ENCODE data around the gene HOTAIR.

Gene HOTAIR

DNA sequence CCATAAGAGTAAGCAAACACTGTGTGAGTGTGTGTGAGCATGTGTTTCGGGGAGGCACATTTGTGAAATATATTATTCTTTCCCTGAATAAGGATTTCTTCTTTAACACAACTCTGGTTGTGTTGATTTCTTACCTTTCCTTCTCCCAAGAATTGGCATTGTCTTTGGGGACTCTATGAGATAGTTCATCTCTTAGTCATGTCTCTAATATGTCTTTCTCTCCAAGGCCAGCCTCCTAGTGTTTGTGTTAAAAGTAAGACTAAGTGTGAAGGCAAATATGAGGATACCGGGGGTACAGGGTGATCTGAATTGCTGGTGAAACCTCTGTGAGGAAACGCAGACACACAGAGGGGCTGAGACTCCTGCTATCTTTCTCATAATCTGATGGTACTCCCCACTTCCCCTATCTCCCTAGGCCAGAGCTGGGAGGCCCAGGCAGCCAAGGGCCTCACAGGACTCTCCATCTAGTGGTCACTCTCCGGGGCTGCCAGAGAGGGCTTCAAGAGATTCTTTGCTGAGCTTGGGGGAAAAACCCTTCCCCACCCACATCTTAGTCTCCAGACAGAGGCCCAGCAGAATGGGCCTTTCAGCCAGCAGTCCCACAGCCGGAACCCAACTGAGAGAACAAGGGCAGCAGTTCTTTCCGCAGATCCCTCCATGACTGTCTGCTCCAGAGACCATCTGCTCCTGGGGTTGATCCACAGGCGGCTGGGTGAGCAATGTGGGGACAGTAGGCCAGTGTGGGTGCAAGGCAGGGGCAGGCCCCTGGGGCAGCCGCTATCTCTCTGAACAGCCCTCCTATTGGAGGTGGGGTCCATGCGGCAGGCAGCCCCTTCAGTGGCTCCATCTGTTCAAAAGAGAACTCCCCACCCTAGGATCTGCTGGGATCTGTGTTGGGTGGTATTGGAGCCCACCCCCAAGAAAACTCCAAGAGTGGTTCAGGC is 25.8 kb downstream of the HOTAIR start:
- DNase-seq (ENCODE audit: low read depth in 2 of 2): no peak

DNA sequence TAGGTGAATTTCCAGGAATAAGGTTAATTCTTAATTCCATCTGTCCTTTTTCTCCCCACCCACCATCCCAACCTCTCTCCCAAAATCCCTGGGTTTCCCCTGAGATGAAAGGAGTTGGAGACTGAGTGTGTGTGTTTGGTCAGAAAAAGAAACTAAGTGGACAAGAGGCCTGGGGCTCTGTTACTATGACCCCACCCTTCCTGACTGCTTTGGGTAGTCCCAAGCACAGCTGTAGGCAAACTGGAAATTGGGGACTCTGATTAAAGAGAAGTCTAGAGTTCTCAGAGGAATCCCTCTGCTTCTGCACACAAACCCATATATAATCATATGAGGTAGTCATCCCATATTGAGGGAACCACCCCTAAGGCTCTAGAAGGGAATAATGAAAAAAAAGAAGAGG is 27.0 kb downstream of the HOTAIR start:
- DNase-seq (ENCODE audit: low read depth in 2 of 2): no peak

GRCh38 chr12:53944907-53945847 is 29.6 kb downstream of the HOTAIR start:
- DNase-seq (ENCODE audit: low read depth in 2 of 2): no peak

GRCh38 chr12:53944209-53944608 is 30.5 kb downstream of the HOTAIR start:
- DNase-seq (ENCODE audit: low read depth in 2 of 2): no peak

DNA sequence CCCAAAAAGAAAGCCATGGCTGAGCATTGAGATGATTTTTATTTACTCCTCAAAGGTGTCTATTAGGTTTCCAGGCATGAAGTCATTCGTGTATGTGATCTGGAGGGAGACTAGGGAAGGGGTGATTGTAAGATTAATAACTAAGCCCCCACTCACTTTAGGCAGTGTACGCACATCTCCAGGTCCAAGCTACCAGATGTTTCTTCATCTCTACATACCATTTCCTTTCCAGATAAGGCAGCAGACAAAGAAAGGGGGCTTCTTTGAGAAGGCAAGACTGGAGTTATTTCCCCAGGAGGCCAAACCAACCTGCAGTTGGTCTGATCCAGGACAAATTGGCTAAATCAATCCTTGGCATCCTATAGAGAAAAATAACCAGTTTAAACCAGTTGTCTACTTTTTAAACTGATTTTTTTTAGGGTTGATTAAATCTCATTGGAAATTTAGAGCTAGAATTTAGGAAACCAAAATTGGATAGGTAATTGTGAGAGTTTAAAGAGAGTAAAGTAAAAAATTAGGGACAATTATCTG is 32.2 kb downstream of the HOTAIR start:
- DNase-seq (ENCODE audit: low read depth in 2 of 2): no peak

- DNase-seq (ENCODE audit: low read depth in 2 of 2): no peak
These were observed 33.0 kb downstream of the HOTAIR start for GRCh38 chr12:53941750-53942149.

- DNase-seq (ENCODE audit: low read depth in 2 of 2): no peak
These were observed 33.6 kb downstream of the HOTAIR start for GRCh38 chr12:53941187-53941586.

DNA sequence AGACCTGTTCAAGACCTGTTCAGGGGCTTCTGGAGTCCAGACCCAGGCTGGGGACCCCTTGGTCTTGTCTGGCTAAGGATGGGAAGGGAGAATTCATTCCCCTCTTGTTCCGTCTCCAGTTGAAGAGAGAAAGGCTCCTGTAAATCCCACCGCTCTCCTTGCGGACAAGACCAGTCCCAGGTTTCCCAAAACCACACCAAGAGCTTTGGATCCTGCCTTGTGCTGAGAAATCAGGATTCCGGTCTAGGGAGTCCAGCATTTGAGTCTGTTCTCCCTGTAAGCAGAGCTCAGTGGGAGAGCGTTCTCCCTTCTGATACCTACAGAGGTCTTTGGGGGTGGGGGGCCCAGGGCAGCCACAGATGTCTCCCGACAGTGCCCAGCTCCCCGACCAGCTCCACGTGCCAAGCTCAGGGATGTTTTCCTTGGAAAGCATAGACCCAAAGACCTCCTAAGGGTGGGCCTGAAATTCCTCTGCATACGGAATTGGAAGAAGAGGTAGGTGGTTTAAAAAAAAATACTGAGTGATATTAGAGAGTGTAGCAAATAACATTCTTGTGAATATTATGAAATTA is 34.2 kb downstream of the HOTAIR start:
- no peak for DNase-seq (ENCODE audit: low read depth in 2 of 2)

DNA sequence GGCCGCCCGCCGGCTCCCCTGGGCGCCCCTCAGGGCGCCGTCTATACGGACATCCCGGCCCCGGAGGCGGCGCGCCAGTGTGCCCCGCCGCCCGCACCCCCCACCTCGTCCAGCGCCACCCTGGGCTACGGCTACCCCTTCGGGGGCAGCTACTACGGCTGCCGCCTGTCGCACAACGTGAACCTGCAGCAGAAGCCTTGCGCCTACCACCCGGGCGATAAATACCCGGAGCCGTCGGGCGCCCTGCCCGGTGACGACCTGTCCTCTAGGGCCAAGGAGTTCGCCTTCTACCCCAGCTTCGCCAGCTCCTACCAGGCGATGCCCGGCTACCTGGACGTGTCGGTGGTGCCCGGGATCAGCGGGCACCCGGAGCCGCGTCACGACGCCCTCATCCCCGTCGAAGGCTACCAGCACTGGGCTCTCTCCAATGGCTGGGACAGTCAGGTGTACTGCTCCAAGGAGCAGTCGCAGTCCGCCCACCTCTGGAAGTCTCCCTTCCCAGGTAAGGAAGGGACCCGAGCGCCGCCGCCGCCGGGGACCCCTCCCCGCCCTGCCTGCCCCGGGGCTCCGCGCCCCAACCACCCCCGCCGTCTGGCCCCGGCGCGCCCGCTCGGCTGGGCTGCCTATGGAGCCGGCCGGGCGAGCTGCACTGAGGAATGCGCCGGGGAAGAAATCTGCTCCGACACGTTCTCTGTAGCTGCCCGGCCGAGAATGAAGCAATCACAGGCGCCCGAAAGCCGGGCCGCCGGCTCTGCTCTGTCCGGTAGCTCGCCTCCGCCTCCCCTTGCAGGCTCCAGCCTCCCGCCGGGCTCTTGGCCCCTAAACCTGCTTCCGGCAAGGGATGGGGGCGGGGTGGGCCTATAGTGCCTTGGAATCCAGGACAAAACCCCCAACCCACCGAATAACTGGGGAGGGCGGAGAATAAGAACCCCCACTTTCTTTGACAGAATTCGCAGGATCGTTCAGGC is 35.3 kb downstream of the HOTAIR start:
- no peak for DNase-seq (ENCODE audit: low read depth in 2 of 2)

GRCh38 chr12:53938326-53939140 is 36.2 kb downstream of the HOTAIR start, which contains the start of gene HOXC13:
Gene HOXC13 (plus strand): TSS chr12:53938831. CDS start chr12:53938907, 76 bp downstream.
- no peak for DNase-seq (ENCODE audit: low read depth in 2 of 2)

DNA sequence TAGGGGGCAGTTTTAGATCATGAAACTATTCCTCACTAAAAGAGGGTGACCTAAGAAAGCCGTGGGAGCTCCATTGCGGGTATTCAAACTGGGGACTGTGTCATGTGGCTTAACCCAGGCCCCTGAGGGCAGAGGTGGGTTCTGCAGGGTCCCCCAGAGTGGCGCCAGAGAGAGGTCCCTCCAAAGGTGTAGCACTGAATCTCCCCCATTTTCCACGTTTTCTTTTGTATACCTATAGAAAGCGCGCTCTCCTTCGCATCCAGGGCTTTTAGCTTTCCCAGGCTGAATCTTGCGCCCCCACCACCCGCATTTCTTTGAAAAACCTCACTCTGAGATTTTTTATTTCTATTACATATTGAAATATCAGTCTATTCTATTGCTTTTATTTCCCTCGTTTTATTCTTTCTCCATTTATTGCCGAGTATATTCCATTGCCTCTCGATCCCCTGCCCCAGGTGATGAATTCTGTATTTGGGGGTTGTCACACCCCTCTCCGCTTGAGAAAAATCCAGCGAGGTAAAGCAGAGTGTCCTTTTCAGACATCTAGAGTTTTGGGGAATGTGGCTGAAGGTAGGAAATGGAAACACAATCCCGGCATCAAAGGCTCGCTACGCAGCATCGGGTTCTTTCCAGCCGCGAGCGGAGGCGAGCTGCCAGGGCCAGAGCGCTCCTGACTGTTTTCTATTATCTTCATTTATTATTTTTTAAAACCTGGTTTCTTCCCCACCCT is 37.0 kb downstream of the HOTAIR start:
- no peak for DNase-seq (ENCODE audit: low read depth in 2 of 2)

- DNase-seq (ENCODE audit: low read depth in 2 of 2): no peak
These were observed 37.7 kb downstream of the HOTAIR start for GRCh38 chr12:53937099-53937498.

DNA sequence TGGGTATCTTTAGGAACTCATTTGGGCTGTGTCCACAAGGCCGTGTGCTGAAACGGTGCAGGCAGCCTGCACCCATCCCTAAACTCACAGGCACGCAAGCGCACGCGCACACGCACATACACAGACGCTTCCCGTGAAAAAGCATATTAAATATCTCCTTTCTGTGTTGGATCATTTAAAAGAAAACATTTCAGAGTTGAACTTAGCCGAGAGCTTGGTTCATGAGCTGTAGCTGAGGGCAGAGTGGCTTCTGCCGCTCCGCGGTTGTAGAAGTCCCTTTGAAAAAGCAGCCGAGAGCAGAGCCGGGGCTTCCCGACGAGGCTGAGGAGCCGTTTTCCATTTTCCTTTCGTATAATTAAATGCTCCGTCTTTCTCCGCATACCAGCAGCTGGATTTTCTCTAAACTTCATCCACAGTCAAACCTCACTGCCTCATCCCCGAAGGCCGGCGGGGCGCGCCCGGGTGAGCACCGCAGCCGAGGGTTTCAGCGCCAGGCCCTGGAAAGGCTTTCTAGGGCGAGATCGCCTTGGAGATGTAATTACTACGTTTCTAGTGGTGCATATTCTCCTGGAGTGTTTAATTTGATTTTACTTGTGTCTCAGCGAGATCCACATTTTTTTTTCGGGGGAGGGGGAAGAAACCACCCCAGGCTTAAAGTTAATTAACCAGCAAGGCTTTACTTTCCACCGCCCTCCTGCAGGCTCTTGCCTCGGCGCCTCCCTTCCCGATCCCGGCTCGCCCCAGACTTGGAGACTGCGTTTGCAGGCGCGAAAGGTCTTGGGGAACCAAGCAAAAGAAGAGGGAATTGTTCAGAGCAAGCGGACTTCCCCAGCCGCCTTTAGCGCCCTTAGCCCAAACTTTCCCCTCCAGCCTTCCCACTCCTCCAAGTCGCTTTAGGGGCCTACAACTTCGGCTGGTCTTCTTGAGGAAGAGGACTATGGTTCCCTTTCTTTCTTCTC is 39.1 kb downstream of the HOTAIR start:
- no peak for DNase-seq (ENCODE audit: low read depth in 2 of 2)

DNA sequence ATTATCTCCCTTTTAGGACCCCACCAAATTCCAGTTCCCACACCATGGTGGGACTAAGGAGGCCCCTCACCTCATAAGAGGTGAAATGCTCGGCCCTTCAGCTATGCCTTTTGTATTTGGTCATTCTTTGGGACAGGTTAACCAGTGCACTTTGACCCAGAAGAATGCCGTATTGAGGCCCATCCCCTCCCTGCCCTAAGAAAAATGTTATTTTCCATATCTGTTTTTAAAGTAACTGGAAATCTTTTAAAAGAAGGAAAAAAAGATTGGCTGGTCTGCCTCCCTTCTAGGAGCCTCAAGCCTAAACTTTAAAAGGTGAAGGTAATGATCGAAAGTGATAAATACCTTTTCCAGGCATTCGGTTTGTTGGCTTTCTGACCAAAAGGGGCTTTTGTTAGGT is 41.8 kb downstream of the HOTAIR start:
- no peak for DNase-seq (ENCODE audit: low read depth in 2 of 2)

DNA sequence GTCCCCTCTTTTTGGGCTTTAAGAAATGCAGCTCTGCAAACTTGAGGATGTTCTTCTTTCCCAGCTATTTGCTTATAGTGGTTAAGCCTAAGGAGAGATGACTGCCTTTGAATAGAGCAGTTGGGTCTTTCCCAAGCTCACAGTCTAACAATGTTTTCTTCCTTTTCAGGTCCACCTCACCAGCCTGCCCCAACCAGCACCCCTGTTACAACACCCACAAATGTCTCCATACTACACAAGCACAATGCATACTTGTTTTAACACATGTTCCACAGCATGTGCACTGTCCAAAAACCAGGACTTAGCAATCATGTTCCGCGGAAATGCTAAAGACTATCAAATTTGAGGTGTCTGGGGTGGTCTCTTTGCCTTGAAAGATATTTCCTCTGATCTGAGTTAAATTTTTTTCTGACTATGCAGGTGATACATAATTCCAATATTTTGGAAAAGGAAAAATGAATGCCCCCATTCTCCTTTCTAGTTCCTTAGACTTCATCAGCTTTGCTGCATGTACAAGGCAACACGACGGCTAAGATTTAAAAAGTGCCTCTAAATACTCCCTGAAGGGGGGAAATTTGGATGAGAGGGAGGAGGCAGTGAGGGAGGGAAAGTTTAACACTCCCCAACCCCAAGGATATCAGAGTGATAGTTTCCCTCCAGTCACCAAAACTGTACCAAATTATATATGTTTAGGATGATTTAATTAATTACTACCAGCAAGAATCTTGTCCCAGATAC is 42.7 kb downstream of the HOTAIR start:
- no peak for DNase-seq (ENCODE audit: low read depth in 2 of 2)

DNA sequence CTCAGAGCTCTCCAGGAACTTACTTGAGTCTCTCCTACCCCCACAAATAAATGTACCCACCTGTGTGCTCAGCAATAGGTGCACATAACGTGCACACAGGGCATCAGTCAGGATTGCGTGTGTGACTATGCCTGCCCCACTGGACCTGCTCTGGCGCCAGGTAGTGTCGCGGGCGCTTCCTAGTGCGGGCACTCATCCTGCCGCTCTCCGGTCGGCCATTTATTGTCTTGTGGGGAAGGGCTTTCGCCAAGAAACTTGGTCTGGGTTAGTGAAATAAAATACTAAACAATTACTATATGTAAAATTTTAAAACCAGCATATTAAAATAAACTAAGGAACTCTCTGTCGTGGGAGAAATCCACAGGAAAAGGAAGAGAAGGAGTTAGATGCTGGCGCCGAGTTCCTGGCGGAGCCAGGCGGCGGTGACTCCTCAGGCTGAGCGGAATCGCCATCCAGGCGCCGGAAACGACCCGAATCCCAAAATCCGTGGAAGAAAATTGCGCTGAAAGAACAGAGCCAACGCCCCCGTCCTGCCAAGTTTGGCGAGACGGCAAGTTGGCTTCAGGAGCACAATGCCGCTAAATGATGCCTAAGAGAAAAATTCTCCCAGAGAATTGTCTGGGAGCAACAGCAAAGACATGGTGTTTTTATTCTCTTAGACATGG is 44.0 kb downstream of the HOTAIR start:
- DNase-seq (ENCODE audit: low read depth in 2 of 2): no peak

DNA sequence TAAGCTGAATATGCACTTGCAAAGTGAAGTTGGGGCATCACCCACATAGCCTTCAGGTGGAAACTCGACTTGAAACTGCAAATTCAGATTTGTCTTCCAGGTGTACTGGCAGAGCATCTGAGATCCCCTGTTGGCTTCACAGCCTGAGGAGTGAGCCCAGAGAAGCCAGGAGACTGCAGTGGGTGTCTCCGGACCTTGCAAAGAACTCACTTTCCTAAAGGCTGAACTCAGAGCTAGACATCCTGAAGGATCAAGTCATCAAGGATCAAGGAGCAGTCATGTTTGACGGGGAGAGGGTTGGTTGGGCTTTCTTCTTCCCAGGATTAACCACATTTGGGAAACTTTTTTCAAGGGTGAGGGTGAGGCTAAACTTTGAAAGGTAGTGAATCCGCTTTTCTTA is 45.2 kb downstream of the HOTAIR start:
- no peak for DNase-seq (ENCODE audit: low read depth in 2 of 2)
